ENCODE data around the gene PCDHGB4. TPM values are rescaled to one million over a fixed set of nuclear protein-coding genes. Genes with fewer than 3 reads are reported as not detected.
"Not testable (repeated sequence)": the region's sequence is repeated elsewhere in the genome, so short reads cannot be mapped to it uniquely, and the experiment has no call there.

The PCDHGB4 gene
- total RNA-seq, 3 donors from 2014 or later: 0.65 to 5.3 (median 1.2) TPM

DNA sequence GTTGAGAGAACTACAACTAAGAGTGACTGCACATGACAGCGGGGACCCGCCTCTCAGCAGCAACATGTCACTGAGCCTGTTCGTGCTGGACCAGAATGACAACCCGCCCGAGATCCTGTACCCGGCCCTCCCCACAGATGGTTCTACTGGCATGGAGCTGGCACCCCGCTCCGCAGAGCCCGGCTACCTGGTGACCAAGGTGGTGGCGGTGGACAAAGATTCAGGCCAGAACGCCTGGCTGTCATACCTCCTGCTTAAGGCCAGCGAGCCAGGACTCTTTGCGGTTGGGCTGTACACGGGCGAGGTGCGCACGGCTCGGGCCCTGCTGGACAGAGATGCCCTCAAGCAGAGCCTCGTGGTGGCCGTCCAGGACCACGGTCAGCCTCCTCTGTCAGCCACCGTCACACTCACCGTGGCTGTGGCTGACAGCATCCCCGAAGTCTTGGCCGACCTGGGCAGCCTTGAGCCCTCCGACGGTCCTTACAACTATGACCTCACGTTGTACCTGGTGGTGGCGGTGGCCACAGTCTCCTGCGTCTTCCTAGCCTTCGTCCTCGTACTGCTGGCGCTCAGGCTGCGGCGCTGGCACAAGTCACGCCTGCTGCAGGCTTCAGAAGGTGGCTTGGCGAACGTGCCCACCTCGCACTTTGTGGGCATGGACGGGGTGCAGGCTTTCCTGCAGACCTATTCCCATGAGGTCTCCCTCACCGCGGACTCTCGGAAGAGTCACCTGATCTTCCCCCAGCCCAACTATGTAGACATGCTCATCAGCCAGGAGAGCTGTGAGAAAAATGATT lies 2.8 kb upstream of the PCDHGB4 start:
- Histone ChIP-seq H3K36me3 (ENCODE audit: low read depth) (no peaks in the 10 kb centered on the region), H3K4me3 (no peak overlapping the region), H3K4me1 (ENCODE audit: low read depth) (no peaks in the 10 kb centered on the region), H3K9me3 (peaks cover 88% of the 10 kb centered on the region)
- TF ChIP-seq, protein P1, sequence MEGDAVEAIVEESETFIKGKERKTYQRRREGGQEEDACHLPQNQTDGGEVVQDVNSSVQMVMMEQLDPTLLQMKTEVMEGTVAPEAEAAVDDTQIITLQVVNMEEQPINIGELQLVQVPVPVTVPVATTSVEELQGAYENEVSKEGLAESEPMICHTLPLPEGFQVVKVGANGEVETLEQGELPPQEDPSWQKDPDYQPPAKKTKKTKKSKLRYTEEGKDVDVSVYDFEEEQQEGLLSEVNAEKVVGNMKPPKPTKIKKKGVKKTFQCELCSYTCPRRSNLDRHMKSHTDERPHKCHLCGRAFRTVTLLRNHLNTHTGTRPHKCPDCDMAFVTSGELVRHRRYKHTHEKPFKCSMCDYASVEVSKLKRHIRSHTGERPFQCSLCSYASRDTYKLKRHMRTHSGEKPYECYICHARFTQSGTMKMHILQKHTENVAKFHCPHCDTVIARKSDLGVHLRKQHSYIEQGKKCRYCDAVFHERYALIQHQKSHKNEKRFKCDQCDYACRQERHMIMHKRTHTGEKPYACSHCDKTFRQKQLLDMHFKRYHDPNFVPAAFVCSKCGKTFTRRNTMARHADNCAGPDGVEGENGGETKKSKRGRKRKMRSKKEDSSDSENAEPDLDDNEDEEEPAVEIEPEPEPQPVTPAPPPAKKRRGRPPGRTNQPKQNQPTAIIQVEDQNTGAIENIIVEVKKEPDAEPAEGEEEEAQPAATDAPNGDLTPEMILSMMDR (IDR thresholded peaks at IDR 0.05): no peak
- DNase-seq (no peak), ATAC-seq (no peak)
- intact Hi-C loops (cut with DNase I, micrococcal nuclease): no loop called here

DNA sequence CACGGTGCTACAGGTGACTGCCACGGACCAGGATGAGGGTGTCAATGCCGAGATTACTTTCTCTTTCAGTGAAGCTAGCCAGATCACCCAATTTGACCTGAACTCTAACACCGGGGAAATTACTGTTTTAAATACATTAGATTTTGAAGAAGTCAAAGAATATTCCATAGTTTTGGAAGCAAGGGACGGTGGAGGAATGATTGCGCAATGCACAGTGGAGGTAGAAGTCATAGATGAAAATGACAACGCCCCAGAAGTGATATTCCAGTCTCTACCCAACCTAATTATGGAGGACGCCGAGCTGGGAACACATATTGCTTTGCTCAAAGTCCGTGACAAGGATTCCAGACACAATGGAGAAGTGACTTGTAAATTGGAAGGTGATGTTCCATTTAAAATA lies 1.2 kb downstream of the PCDHGB4 start:
- DNase-seq: no peak
- Histone ChIP-seq H3K4me3 (no peak overlapping the region), H3K36me3 (ENCODE audit: low read depth) (no peaks in the 10 kb centered on the region), H3K4me1 (ENCODE audit: low read depth) (no peaks in the 10 kb centered on the region), H3K9me3 (peaks cover 92% of the 10 kb centered on the region)
- ATAC-seq: no peak
- TF ChIP-seq, protein P1 (IDR thresholded peaks at IDR 0.05): no peak
- intact Hi-C loops (cut with DNase I, micrococcal nuclease): no loop called here

DNA sequence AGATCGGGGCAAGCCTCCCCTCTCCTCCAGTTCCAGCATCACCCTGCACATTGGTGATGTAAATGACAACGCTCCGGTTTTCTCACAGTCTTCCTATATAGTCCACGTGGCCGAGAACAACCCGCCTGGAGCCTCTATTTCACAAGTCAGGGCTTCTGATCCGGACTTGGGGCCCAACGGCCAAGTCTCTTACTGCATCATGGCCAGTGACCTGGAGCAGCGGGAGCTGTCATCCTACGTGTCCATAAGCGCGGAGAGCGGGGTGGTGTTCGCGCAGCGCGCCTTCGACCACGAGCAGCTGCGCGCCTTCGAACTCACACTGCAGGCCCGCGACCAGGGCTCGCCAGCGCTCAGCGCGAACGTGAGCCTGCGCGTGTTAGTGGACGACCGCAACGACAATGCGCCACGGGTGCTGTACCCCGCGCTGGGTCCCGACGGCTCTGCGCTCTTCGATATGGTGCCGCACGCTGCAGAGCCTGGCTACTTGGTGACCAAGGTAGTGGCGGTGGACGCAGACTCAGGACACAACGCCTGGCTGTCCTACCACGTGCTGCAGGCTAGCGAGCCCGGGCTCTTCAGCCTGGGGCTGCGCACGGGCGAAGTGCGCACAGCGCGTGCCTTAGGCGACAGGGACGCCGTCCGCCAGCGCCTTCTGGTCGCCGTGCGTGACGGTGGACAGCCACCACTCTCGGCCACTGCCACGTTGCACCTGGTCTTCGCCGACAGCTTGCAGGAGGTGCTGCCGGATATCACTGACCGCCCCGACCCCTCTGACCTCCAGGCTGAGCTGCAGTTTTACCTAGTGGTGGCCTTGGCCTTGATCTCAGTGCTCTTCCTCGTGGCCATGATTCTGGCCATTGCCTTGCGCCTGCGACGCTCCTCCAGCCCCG lies 1.9 kb downstream of the PCDHGB4 start:
- intact Hi-C loops (cut with DNase I, micrococcal nuclease): no loop called here
- Histone ChIP-seq H3K4me3 (no peak overlapping the region), H3K36me3 (ENCODE audit: low read depth) (no peaks in the 10 kb centered on the region), H3K9me3 (peaks cover 92% of the 10 kb centered on the region), H3K4me1 (ENCODE audit: low read depth) (no peaks in the 10 kb centered on the region)
- TF ChIP-seq, protein P1 (IDR thresholded peaks at IDR 0.05): no peak
- ATAC-seq (no peak), DNase-seq (no peak)

DNA sequence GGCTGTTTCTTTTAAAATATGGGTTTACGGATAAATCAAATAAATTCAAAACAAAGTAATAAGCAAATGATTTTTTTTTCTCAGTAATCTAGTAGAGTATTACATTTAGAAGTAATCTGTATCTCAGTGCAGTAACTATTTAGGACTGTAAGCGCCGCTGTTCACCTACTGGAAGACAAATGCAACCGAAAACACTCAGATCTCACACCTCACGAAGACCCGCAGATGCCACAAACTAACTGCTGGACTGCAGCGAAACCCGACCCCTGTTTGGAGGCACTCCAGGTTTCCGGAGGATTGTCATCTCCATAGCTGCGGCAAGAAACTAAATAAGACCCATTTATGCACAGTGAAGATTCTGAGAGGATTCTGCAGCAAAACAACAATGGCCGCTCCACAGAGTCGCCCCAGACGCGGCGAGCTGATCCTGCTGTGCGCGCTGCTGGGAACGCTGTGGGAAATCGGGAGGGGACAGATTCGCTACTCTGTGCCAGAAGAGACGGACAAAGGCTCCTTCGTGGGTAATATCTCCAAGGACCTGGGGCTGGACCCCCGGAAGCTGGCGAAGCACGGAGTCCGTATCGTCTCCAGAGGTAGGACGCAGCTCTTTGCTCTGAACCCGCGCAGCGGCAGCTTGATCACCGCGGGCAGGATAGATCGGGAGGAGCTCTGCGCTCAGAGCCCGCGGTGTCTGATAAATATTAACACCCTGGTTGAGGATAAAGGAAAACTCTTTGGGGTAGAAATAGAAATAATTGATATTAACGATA lies 5.1 kb downstream of the PCDHGB4 start, which contains the start of gene PCDHGA8:
PCDHGA8 (plus strand) TSS at position 205 of the 770 bp plus-strand sequence; CDS start at position 386, 181 bp downstream.
- peaks cover 77% of the 10 kb centered on the region for H3K9me3 ChIP-seq
- H3K36me3 ChIP-seq (ENCODE audit: low read depth): no peaks in the 10 kb centered on the region
- TF ChIP-seq, protein P1 (IDR thresholded peaks at IDR 0.05): no peak
- intact Hi-C loops (cut with DNase I, micrococcal nuclease): no loop called here
- H3K4me1 ChIP-seq (ENCODE audit: low read depth): no peaks in the 10 kb centered on the region
- no peak within 1 kb of the TSS for H3K4me3 ChIP-seq
- no peak for DNase-seq
- ATAC-seq: no peak

DNA sequence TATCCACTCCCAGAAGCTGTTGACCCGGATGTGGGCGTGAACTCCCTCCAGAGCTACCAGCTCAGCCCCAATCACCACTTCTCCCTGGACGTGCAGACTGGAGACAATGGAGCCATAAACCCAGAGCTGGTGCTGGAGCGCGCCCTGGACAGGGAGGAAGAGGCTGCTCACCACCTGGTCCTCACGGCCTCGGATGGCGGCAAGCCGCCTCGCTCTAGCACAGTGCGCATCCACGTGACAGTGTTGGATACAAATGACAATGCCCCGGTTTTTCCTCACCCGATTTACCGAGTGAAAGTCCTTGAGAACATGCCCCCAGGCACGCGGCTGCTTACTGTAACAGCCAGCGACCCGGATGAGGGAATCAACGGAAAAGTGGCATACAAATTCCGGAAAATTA lies 5.8 kb downstream of the PCDHGB4 start:
- TF ChIP-seq, protein P1 (IDR thresholded peaks at IDR 0.05): no peak
- H3K36me3 ChIP-seq (ENCODE audit: low read depth): no peaks in the 10 kb centered on the region
- peaks cover 77% of the 10 kb centered on the region for H3K9me3 ChIP-seq
- intact Hi-C loops (cut with DNase I, micrococcal nuclease): no loop called here
- no peak overlapping the region for H3K4me3 ChIP-seq
- no peaks in the 10 kb centered on the region for H3K4me1 ChIP-seq (ENCODE audit: low read depth)
- no peak for ATAC-seq
- no peak for DNase-seq

DNA sequence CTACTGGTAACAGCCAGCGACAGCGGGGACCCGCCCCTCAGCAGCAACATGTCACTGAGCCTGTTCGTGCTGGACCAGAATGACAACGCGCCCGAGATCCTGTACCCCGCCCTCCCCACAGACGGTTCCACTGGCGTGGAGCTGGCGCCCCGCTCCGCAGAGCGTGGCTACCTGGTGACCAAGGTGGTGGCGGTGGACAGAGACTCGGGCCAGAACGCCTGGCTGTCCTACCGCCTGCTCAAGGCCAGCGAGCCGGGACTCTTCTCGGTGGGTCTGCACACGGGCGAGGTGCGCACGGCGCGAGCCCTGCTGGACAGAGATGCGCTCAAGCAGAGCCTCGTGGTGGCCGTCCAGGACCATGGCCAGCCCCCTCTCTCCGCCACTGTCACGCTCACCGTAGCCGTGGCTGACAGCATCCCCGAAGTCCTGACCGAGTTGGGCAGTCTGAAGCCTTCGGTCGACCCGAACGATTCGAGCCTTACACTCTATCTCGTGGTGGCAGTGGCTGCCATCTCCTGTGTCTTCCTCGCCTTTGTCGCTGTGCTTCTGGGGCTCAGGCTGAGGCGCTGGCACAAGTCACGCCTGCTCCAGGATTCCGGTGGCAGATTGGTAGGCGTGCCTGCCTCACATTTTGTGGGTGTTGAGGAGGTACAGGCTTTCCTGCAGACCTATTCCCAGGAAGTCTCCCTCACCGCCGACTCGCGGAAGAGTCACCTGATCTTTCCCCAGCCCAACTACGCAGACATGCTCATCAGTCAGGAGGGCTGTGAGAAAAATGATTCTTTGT lies 7.1 kb downstream of the PCDHGB4 start:
- intact Hi-C loops (cut with DNase I, micrococcal nuclease); H3K36me3 ChIP-seq (ENCODE audit: low read depth); DNase-seq; H3K4me3 ChIP-seq; ATAC-seq; H3K4me1 ChIP-seq (ENCODE audit: low read depth): not testable (repeated sequence)
- H3K9me3 ChIP-seq: peaks cover 76% of the 10 kb centered on the region
